Measurements from ENCODE around the gene NADK. TPM values are rescaled to one million over a fixed set of nuclear protein-coding genes. Genes with fewer than 3 reads are reported as not detected.
A peak's percentile ranks its signal among the peaks of the same experiment; 100 is the strongest.

The NADK gene
- total and polyA plus RNA-seq, 2 of the 13 experiments (the other 11 are each of a cell fraction or from before 2014, with no cell fraction given): 56.6 to 60.1 TPM

DNA sequence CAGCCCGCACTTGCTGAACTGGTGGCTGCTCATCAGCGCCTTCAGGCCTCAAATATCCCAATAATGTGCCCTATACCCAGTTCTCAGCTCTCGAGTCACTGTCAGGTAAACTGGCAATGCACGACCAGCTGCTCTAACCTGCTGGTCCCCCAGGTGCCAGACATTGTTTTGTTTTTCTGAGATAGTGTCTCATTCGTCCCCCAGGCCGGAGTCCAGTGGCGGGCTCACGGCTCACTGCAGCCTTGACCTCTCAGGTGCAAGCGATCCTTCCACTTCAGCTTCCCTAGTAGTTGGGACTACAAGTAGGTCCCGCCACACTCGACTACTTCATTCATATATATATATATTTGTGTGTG lies 1.0 kb upstream of the NADK start:
- CTCF ChIA-PET (ENCODE audit: low intra/inter-chr PET ratio, low total read pairs): interaction anchor here (1.4 kb wide), 1 partner anchor 127 kb away, joined by 4 read pairs; no protein-coding TSS in a partner anchor
- TF ChIP-seq ARID4A (CRISPR knock-in tag; IDR thresholded peaks at IDR 0.05; ENCODE audit: borderline replicate concordance): peak; percentile 9
- peak; percentile 53; the same call in 1 of the 2 replicates for TF ChIP-seq ZNF709 (CRISPR knock-in tag; IDR thresholded peaks at IDR 0.05)
- TF ChIP-seq, protein P1, sequence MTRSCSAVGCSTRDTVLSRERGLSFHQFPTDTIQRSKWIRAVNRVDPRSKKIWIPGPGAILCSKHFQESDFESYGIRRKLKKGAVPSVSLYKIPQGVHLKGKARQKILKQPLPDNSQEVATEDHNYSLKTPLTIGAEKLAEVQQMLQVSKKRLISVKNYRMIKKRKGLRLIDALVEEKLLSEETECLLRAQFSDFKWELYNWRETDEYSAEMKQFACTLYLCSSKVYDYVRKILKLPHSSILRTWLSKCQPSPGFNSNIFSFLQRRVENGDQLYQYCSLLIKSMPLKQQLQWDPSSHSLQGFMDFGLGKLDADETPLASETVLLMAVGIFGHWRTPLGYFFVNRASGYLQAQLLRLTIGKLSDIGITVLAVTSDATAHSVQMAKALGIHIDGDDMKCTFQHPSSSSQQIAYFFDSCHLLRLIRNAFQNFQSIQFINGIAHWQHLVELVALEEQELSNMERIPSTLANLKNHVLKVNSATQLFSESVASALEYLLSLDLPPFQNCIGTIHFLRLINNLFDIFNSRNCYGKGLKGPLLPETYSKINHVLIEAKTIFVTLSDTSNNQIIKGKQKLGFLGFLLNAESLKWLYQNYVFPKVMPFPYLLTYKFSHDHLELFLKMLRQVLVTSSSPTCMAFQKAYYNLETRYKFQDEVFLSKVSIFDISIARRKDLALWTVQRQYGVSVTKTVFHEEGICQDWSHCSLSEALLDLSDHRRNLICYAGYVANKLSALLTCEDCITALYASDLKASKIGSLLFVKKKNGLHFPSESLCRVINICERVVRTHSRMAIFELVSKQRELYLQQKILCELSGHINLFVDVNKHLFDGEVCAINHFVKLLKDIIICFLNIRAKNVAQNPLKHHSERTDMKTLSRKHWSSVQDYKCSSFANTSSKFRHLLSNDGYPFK (CRISPR knock-in tag; IDR thresholded peaks at IDR 0.05; ENCODE audit: borderline replicate concordance): no peak
- TF ChIP-seq HMG20B (CRISPR knock-in tag; conservative IDR thresholded peaks at IDR 0.05): no peak
- no peak for TF ChIP-seq CAMTA2 (CRISPR knock-in tag; IDR thresholded peaks at IDR 0.05; ENCODE audit: borderline replicate concordance)
- no peak for TF ChIP-seq ZSCAN12 (CRISPR knock-in tag; IDR thresholded peaks at IDR 0.05)
- no peak for TF ChIP-seq LBX2 (CRISPR knock-in tag; IDR thresholded peaks at IDR 0.05; ENCODE audit: borderline replicate concordance)
- 0 out of 2 replicates have a peak, but pooled peaks have one; percentile 15 for TF ChIP-seq RARA (CRISPR knock-in tag; IDR thresholded peaks at IDR 0.05)
- TF ChIP-seq, protein P2, sequence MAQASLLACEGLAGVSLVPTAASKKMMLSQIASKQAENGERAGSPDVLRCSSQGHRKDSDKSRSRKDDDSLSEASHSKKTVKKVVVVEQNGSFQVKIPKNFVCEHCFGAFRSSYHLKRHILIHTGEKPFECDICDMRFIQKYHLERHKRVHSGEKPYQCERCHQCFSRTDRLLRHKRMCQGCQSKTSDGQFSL (CRISPR knock-in tag; IDR thresholded peaks at IDR 0.05): no peak
- no peak for TF ChIP-seq GTF2F1 (IDR thresholded peaks at IDR 0.05; ENCODE audit: low read length)
- TF ChIP-seq ZNF576 (CRISPR knock-in tag; IDR thresholded peaks at IDR 0.05): no peak
- TF ChIP-seq UBTF (CRISPR knock-in tag; IDR thresholded peaks at IDR 0.05): no peak; the same call in 1 of the 2 replicates
- TF ChIP-seq ZNF652 (CRISPR knock-in tag; IDR thresholded peaks at IDR 0.05; ENCODE audit: borderline replicate concordance, low read depth): no peak

More for the DNA sequence above, 1.0 kb upstream of the NADK start:
- H3K4me2 ChIP-seq (ENCODE audit: low read depth, low read length): peak overlapping the region; percentile 93
- H3K79me2 ChIP-seq (ENCODE audit: insufficient read depth, low read length): peaks cover 34% of the 10 kb centered on the region
- peak overlapping the region; percentile 96 for H3K9ac ChIP-seq (ENCODE audit: insufficient read depth, low read depth, low read length)
- WGBS (ENCODE audit: low lambda C conversion rate): 1% methylated on average over 7 of the region's 11 CpGs
- no peaks in the 10 kb centered on the region; a peak in 2 of 5 replicates for H3K36me3 ChIP-seq (replicated peaks in 1 of 2; ENCODE audit: control insufficient read depth in 1 of 2, insufficient read depth in 2 of 2, low read length in 2 of 2)
- in situ Hi-C loops (cut with HindIII; ENCODE audit: extremely low pct_ligation_motif_present, low pct_unique_long_range_greater_than_20kb): no loop called here
- H3K27ac ChIP-seq (ENCODE audit: extremely low read length, insufficient read depth, low read length): peak overlapping the region; percentile 90
- H4K20me1 ChIP-seq (ENCODE audit: insufficient read depth, low read length): peaks cover 7% of the 10 kb centered on the region
- H2AFZ ChIP-seq (ENCODE audit: low read length): no peak overlapping the region
- no peak for FAIRE-seq
- H3K27me3 ChIP-seq (ENCODE audit: control insufficient read depth in 1 of 2, insufficient read depth in 2 of 2, low read length in 2 of 2): no peaks in the 10 kb centered on the region
- BruUV-seq (replicated peaks): TSS peak; percentile 73
- POLR2A ChIA-PET: interaction anchor here (1.3 to 2.5 kb wide), 3 partner anchors 11 to 130 kb away, joined by 6 to 22 read pairs (median 8); no protein-coding TSS in a partner anchor
- peak; percentile 3 for ATAC-seq
- intact Hi-C loops (cut with micrococcal nuclease; ENCODE audit: unreplicated experiment): loop anchor here (5.0 kb wide), 1 partner anchor 128 kb away; no protein-coding TSS in a partner anchor
- peak overlapping the region; percentile 53 to 92 (median 71) for H3K4me3 ChIP-seq (replicated peaks in 1 of 3; ENCODE audit: insufficient read depth in 1 of 3, low read depth in 2 of 3, low read length in 3 of 3)
- peak; percentile 33 for DNase-seq (ENCODE audit: low spot score)
- H3K9me3 ChIP-seq (ENCODE audit: low read length): no peaks in the 10 kb centered on the region
- H3K4me1 ChIP-seq (ENCODE audit: insufficient read depth, low read length): peaks cover 72% of the 10 kb centered on the region

Measured in HepG2 (cell line).